ENCODE results near the gene CPB1.

Gene CPB1

GRCh38 chr3:148884261-148884660 lies 56.6 kb downstream of the CPB1 start:
- no peak for DNase-seq

- no peak for DNase-seq
These were observed 62.2 kb downstream of the CPB1 start for GRCh38 chr3:148889828-148890227.

- no peak for DNase-seq
These were observed 68.5 kb downstream of the CPB1 start for GRCh38 chr3:148896062-148896461.

- no peak for DNase-seq
These were observed 74.6 kb downstream of the CPB1 start for GRCh38 chr3:148901987-148902791.

GRCh38 chr3:148903022-148903442 lies 75.4 kb downstream of the CPB1 start:
- no peak for DNase-seq

- no peak for DNase-seq
These were observed 76.3 kb downstream of the CPB1 start for GRCh38 chr3:148903941-148904340.

- no peak for DNase-seq
These were observed 79.1 kb downstream of the CPB1 start for GRCh38 chr3:148906667-148907066.

Measured in T1000 (cell line).